HEK293 (cell line): Measurements from ENCODE around the gene C19orf25.

Source experiments
- CTCF ChIP-seq: fragments of 450-650 bp; formaldehyde crosslinking; IDR thresholded peaks from 2 replicates; pipeline ENCODE4 v1.5.1; 2016; ENCODE audit warnings: missing biosample characterization, missing genetic modification characterization
- KLF10 ChIP-seq: fragments of 450-650 bp; IDR thresholded peaks from 2 replicates; pipeline ENCODE4 v1.5.1; 2018; ENCODE audit warnings: missing biosample characterization, mild to moderate bottlenecking, missing genetic modification characterization
- MZF1 ChIP-seq: fragments of 450-650 bp; formaldehyde crosslinking; IDR thresholded peaks from 2 replicates; pipeline ENCODE4 v1.5.1; 2017; ENCODE audit warnings: missing biosample characterization, missing genetic modification characterization, borderline replicate concordance
- ZNF629 ChIP-seq: fragments of 450-650 bp; formaldehyde crosslinking; IDR thresholded peaks from 2 replicates; pipeline ENCODE4 v1.5.1; 2017; ENCODE audit warnings: missing biosample characterization, missing genetic modification characterization
- ZNF677 ChIP-seq: fragments of 450-650 bp; IDR thresholded peaks from 2 replicates; pipeline ENCODE4 v1.5.0; 2018; ENCODE audit warnings: missing biosample characterization, mild to moderate bottlenecking, missing genetic modification characterization, moderate library complexity

DNA sequence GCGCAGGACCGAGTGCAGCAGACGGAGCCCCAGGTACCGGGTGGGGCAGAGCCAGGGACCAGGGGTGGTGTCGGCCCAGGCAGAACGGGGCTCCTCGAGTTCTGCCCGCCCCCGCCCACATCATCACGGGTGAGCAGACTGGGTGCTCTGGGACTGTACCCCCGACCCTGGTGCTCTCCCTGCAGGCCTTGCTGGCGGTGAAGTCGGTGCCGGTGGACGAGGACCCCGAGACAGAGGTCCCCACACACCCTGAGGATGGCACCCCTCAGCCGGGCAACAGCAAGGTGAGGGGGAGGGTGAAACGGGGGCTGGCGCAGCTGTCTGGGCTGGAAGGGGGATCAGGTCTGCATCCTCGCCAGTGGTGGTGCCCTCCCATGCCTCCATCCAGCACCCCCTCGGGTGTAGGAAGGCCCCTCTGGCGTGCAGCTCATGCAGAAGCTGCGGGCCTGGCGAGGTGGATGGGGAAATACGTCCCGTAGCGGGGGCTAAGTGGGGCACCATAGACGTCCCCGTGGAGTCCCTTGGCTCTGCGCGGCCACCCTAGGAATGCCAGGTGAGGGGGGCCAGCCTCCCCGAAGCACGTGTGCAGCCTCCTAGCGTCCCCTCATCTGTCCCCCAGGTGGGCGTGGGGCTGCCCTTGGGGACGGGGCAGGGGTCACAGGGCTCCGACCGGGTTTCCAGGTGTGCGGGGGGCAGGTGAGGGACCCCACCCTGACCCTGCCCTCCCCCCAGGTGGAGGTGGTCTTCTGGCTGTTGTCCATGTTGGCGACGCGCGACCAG lies 22.7 kb downstream of the C19orf25 start:
- no peak for TF ChIP-seq MZF1 (tag by site-specific recombination)
- no peak for TF ChIP-seq CTCF (tag by site-specific recombination)
- no peak for TF ChIP-seq ZNF629 (tag by site-specific recombination)
- TF ChIP-seq ZNF677 (tag by site-specific recombination) = no peak
- TF ChIP-seq KLF10 (tag by site-specific recombination) = no peak
